HG02970 (cell line): ENCODE results near the gene BACE2.
"Not testable (repeated sequence)": the region's sequence is repeated elsewhere in the genome, so short reads cannot be mapped to it uniquely, and the experiment has no call there.

Experiments
- ATAC-seq: cut with Tn5 transposase; IDR thresholded peaks from one replicate; pipeline ENCODE4 v1.9.1; 2021; ENCODE audit warnings: mild to moderate bottlenecking, moderate library complexity, moderate number of reproducible peaks; ENCODE audit not compliant: unreplicated experiment, low FRiP score

The BACE2 gene

GRCh38 chr21:41256231-41256630, 88.3 kb downstream of the BACE2 start:
- not testable (repeated sequence) for ATAC-seq

- no peak for ATAC-seq
Observed at GRCh38 chr21:41256771-41257702, 89.1 kb downstream of the BACE2 start.

DNA sequence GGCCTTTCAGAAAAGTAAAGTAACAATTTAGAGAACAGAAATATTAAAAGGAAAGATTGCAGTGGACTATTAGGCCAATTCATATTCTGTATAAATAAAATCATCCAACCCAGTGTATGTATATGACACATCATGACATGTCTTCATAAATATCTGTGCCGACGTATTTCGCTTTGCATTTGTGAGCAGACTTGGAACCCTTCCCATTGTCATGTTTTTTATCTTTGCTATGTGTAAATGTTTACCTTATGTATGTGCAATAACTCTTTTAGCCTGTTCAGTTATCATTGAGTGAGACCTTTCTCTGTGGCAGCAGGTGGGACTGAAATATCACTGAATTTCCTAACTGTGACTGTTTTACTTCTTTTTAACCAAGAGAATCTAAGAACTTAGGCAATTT, 90.7 kb downstream of the BACE2 start:
- no peak for ATAC-seq

GRCh38 chr21:41260428-41260827, 92.5 kb downstream of the BACE2 start:
- ATAC-seq: no peak

- no peak for ATAC-seq
Observed at GRCh38 chr21:41267346-41267745, 99.4 kb downstream of the BACE2 start.

GRCh38 chr21:41269535-41269934, 101.6 kb downstream of the BACE2 start:
- no peak for ATAC-seq

- ATAC-seq: no peak
Observed at GRCh38 chr21:41277196-41277595, 109.2 kb downstream of the BACE2 start.

GRCh38 chr21:41277846-41278245, 109.9 kb downstream of the BACE2 start:
- no peak for ATAC-seq

GRCh38 chr21:41280115-41280919, 112.4 kb downstream of the BACE2 start:
- no peak for ATAC-seq

GRCh38 chr21:41282412-41282811, 114.5 kb downstream of the BACE2 start:
- no peak for ATAC-seq

DNA sequence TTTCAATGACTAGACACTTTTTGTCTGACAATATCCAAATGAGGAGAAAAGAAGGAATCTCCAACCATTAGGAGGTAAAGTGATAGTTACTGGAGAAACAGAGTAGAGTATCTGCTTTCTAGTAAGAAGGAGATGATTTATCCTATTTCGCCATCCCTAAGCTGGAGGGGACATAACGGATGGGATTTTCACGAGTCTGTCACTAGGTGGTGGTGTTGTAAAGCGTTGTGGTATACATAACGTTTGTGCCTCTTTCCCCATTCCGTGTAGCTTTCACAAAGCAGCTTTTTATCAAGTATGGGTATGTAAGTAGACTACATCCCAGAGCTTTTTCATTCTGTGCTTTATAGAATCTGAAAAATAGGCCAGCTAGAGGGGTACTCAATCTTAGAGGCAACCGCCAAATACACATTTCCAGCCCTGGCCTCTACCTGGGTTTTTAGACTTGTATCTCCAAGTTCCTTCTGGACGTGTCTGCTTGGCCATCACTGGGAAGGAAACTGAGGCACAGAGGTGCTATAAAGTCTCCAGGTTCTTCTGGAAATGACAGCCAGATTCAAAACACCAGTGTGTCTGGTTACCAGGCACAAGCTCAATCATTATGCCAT, 115.4 kb downstream of the BACE2 start:
- no peak for ATAC-seq

DNA sequence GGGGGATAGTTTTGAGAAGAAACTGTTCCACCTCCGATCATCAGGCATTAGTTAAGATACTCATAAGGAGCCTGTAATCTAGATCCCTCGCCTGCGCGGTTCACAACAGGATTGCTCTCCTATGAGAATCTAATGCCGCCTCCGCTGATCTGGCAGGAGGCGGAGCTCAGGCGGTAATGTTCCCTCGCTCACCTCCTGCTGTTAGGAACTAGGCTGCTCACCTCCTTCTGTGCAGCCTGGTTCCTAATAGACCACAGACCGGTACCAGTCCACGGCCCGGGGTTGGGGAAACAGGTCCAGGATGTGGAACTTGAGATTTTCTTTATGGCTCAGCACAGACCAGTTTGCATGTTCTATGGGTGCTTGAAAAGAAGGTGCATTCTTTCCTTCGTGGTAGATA, 121.5 kb downstream of the BACE2 start:
- ATAC-seq: no peak

GRCh38 chr21:41290106-41290799, 122.3 kb downstream of the BACE2 start:
- no peak for ATAC-seq

DNA sequence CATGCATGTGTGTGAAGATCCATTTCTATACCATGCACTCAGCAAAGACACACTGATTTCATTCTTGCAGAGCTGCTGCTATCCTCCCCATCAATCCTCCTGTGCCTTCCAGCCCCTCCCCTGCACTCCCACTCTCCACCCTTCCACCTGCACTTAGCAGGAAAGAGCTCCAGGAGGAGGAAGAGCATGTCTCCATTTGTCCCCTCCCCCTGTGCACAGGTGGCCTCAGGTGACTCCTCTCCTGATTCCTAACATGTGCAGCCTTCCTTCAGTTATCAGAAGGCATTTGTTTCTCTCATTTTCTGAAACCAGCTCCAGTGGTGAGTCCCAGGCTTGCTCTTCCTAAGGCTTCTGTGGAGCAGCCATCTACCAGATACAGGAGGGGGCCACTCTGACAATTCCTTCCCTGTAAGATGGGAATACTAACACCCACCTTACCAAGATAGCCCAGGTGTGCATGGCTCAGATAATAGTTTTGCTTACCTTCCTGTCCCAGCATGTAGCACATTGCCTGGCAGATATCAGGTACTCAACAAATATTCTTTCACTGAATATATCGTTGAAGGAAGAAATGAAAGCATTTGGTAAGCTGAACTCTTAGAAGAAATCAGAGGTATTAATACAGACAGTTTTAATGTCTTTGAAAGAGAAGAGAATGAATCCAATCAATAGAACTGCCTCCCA, 126.7 kb downstream of the BACE2 start:
- ATAC-seq: no peak

DNA sequence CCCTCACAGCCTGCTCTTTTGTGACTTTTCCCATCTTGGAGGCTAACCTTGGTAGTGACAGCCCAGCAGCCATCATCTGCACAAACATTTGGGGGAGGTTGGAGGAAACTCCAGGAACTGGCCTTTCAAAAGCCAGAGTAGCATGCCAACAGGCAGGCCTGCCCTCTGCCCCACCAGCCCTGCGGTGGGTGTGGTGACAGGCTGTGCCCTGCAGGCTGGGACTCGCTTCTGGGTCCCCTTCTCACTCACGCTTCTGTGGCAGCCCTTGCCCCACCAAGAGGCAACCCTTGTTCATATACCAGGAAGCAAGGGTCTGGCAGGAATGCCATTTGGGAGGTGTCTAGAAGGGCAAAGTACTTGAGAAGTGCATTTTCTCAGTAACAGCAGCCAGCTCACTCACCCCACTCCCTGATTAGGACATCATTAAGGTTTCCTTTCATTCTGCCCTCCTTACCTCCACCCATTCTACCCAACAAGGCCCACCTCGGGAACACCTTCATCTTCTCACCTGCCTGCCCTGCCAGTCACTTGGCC, 127.8 kb downstream of the BACE2 start:
- ATAC-seq: no peak

DNA sequence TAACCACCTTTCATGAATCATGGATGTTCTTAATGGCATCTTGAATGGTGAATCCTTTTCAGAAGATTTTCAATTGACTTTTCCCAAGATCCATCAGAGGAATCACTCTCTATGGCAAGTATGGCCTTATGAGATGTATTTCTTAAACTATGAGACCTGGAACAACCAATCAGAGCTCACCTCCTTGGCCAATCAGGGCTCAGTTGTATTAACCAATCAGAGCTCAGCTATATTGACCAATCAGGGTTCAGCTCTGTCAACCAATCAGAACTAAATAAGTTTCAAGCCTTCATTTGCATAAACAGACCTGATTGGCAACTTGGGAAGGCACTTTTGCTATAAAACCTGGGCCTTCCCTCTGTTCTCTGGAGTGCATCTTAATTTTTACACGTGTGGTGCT, 135.0 kb downstream of the BACE2 start:
- no peak for ATAC-seq

DNA sequence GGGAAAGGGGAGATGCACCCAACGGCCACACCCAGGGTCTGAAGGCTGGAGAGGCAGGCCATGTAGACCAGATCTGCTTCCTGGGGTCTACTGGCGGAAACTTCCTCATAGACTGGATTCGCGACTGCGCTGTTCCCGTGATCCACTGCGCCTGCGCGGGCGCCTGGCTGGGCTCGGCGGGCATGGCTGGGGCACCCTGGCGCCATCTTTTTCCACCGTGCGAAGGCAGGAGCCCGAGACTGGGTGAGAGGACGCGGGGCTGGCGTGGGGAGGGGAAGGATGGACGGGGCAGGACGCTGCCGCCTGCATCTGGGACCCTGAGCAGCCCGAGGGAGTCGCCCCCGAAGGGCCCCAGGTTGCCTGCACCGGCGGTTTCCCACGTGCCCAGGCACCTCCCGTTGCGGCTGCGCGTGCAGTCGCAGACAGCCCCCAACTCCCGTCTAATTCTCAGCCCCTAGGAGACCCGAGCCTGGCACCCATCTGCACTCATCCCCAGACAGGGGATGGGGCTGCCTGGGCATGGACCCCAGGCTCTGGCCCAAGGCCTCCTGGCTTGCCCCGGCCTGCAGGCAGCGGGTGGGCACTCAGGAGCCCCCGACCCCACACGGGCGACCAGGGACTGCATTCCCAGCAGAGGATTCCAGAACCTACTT, 136.2 kb downstream of the BACE2 start:
- ATAC-seq: no peak

- no peak for ATAC-seq
Observed at GRCh38 chr21:41307219-41307618, 139.3 kb downstream of the BACE2 start.
